NAMALWA (cell line): Measurements from ENCODE around the gene PTCHD4.

Experiments used
- DNase-seq: peaks from one replicate; pipeline ENCODE4 v3.0.0-alpha.2; 2015; ENCODE audit warnings: low spot score

The PTCHD4 gene

DNA sequence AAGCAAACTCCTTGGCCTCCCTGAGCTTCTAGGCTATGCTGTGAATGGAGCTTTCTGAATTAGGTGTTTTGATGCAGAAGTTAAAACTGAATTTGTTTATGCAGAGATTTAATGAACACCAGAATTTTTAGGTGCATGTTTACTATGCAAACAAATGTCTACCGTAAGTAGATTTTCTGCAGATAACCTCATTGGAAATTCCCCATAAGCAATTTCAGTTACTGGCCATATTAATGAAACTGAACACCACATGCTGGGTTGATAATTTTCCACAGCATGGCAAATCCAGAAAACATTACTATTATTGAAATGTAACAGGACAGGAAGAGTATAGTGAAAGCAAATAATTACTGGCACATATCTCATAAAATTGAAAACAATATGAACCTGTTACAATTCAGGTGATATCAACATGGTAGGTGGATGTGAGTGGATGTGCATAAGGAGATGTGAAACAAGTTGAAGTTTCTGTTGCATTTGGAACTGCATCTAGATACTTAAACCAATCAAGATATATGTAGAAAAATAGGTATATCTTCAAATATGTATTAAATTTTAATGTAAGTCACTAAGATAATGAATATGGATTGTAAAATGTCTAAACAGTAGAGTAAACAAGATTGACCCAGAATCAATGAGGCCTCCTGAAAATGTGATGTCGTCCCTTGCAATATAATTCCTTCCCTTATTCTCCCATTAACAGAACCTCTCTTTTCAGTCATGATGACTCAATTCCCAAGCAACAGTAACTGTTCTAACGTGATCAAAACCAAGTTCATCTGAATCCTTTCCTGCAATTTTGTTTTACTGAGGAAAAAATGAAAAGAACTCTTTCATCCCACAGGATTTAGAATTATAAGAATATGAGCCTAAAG, 11.0 kb downstream of the PTCHD4 start:
- DNase-seq, result no peak

DNA sequence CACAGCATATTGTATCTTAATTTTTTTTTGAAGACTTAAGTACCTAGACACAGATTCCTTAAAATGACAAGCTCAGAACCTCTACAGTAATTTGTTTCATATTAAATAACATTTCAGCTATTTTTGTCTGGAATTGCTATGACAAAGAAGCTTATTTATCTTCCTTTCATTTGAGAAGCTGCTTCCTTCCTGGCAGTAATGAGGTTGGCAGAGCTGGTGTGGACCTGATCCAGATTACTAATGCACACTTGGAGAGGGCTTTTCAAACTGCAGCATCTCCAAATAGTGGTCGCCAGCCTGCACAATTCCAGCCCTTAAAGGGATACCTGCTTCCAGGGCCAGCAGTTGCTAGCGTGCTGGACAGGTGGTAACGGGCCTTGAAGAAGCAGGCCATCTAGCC, 12.1 kb downstream of the PTCHD4 start:
- DNase-seq, result no peak

DNA sequence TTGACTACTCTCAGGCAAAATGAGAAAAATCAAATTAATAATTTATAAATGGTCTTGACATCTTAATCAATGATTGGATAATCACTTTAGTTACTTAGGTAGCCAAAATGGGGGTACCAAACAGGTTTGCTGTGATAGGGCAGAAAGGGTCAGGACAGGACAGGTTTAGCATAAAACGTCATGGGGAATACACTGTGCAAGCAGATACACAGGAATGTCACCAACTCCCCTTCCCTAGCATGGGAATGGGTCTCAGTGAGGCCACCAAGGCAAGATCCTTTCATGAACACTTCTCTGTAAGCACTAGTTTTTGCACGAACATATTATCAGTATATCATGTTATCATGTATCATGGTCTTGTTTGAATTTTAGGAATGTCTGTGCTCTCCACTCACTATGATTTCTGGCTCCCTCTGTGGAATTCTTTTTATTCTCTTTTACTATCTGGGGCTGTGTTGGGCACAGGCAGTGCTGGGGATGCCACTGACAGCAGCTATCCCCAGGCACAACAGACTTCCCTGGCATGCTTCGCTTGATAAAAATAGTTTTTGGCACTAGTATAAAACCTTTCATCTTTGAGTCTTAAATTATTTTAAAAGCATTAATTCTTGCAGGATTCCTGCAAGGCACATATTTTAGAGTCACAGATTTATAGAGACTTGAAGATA, 18.3 kb downstream of the PTCHD4 start:
- DNase-seq, result no peak

DNA sequence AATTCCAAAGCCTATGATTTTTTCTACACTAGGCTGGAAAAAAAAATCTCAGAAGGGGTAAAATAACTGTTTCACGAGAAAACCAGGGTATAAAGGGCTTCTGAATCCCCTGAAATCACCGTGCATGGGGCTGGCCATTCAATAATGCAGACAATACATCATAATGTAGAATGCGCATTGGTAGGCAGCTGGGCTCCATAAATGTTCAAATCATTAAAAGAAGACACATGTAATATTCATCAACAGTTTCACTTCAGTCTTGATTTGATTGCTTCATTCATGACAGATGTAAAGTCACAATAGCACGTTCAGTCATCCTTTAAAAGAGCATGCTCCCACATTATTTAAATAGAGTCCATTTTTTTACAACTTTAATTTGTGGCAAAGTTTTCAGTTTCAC, 20.5 kb downstream of the PTCHD4 start:
- DNase-seq, result no peak

DNA sequence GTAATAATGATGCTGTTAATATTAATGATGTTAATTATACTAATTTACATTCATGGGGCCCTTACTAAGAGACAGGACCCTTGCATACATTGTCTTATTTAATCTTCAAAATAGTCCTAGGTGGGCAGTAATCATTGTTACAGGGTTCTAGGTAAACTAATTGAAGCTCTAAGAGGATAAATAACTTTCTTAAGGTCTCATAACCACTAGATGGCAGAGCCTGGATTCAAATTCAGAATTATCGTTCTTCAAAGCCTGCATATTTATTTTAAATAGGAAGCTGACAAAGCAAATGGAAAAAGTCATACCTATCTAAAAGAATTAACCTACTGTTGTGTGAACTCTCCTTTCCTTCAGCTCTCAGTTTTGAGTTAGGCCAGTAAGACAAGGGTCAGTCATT, 23.5 kb downstream of the PTCHD4 start:
- peak; percentile 31 for DNase-seq

DNA sequence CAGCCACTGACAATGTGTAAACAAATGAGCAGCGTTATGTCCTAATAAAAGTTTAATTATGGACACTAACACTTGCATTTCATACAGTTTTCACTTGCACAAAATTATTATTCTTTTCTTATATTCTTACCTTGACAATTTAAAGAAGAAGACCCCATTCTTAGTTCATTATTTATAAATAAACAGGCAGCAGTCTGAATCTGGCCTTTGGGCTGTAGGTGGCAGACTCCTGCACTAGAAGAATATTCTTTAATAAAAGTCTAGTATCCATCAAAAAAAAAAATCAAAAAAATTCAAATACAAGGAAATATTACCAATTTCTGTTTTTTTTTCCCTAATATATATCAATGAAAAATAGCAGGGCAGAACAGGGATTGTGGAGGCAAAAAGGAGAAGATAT, 24.8 kb downstream of the PTCHD4 start:
- DNase-seq, result no peak

DNA sequence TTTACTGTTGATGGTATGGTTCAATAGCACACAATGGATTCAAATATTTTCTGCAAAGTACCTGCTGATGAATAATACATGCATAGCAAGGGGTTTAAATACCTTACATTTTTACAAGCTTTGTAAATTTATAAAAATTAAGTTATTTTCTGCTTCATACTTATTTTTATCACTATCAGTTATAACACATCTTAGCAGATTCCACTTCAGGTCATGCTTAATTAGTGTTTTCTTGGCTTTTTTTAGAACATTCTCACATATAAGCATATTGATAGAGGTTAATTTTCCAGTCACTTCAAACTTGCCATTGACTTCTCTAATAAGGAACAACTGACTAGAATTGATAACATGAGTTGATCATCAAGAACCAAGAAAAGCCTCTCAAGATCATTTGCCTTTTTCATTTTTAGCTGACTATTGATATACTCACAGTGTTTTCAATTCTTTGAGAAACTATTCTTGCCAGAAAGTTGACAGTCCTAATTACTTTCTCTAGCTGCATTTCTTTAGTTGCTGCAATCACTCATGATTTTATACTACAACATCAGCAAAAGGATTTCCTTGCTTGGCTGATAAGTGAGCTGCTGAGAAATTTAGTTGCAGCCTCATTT, 25.8 kb downstream of the PTCHD4 start:
- no peak for DNase-seq

DNA sequence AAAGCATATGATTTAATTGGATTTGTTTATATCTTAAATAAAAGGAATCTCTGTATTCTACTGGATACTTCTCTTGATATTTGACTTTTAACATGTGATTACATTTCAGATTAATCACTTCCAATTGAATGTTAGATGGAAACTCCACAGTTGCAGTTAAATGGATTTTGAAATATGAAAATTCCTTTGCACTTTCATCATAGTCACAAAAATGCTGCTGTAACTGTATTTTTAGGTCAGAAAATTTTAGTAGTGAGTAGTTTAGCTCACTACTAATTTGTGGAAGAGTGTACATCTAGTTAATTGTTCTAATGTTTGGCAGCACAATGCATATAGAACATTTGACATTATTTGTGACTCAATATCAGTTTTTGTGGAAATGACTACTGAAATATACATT, 26.8 kb downstream of the PTCHD4 start:
- DNase-seq, result no peak

DNA sequence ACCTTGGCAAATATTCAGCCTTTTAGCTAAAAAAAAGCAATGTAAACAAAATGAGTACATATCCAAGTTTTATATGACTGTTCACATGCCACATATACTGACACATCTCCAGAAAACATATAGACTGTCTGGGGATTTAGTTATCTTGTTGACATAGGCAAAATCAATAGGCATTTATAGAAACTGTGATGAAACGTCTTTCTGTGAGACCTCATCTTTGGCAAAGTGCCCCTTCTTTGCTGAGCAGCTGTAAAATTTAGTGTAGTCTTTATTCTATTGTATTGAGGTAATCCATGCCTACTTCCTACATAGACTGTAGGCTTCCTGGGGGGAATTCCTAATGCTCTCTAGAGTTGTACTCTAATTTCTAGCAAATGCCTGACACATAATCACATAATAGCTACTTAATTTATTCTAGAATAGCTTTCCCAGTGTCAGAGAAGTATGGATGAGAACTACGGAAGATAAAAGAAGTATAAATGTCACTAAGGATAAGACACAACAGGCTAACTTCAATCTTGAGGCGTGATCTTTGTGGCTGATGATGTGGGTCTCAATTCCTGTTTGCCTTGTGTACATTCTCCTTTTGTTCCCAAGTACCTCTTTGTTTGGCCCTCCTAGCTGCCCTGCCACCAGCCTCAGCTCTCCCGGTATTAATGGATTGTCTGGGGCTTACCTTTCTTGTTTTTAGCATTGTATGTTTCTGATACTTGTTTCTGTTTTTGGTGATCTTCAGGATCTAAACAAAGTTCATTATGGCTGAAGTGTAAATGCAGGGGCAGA, 30.6 kb downstream of the PTCHD4 start:
- no peak for DNase-seq

DNA sequence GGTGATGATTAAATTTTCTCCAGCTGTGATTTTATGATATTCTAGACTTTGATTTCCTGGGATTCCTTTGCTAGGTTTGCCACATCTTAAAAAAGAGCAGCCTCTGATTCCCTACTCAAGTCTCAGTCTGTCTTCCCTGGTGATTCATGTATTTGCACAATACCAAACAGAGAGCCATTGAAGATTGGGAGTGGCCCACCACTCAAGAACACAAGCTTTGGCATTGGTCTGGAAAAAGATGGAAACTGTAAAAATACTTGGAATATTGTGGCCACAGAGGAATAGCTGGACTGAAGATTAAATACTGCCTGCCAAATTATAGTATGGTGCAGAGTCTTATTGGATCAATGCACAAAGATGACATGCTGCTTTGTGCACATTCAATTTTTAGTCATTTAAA, 32.9 kb downstream of the PTCHD4 start:
- no peak for DNase-seq

DNA sequence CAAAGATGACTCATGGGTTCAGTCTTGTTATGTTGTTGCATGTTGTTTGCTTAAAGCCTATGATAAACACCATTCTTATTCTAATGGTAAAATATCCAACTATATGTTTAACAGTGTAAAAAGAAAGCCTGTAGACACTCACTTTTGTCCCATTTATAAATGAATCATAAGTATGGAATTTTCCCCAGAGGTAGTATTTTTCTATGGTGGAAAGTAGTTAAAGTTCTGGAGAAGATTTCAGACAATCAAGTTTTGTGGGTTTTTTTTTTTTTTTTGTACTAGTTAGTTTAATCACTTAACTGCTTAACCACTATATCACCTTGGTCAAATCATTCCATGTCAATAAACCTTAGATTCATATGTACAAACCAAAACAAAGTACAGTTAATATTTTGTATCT, 35.8 kb downstream of the PTCHD4 start:
- DNase-seq, result no peak

DNA sequence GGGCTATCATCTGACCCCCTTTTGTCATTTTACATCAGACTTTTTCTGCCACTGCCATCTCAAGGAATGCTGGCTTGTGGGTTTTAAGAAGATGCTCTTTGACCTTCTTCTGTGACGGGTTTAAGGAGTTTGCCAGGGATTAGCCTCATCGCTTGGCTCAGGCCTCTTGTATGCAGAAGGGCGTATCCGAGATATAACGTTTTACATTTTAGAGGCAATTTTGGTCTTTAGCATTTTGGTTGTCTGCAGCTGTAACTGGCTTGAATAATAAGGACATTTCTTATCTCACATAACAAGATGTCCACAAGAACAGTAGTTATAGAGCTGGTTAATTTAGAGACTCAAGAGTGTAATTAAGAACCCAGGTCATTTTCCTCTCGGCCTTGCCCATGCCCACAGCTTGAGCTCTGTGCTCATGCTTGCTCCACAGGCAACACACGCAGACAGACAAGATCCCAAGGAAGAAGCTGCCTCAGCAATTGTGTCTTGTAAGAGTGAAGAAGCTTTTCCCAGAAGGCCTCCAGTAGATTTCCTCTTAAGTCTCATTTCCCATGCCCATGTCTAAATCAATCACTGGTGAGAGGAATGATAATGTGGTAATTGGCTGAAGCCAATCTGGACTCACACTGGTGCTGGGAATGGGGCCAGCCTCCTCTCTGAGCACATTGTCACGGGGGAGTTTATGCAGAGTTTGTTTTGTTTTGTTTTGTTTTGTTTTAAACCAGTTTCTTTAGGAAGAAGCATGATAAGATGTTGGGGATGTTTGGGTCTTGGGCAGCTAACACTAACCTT, 36.8 kb downstream of the PTCHD4 start:
- no peak for DNase-seq

DNA sequence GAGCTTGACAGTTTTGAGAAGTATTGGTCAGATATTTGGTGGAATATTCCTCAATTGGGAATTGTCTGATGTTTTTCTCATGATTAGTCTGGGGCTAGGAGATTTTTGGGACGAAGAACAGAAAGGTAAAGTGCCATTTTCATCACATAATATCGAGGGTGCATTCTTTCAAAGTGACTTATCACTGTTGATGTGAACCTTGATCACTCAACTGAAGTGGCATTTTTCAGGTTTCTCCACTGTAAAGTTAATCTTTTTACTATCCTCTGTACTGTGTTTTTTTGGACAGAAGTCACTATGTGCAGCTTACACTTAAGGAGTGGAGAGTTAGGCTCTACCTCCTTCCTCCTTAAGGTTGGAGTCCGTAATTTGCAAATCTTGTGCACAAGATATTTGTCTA, 39.2 kb downstream of the PTCHD4 start:
- no peak for DNase-seq

DNA sequence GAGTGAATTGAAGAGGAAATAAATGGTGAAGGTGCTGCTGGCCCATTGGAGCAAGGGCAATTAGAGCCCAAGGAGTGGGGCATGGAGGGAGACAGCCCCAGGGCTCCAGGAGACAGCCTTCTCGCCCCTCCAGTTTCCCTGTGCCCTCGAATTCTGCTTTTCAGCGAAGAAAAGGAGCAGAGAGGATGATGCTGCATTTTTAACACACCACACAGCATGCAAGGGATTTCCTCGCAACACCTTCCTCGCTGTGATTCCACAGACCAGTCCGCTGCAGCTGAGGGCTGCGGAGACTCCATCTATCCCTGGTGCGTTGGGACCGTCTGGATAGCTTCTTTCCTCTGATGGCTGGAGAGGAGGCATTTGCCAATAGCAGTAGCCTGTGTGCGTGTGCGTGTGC, 41.7 kb downstream of the PTCHD4 start:
- DNase-seq, result no peak

DNA sequence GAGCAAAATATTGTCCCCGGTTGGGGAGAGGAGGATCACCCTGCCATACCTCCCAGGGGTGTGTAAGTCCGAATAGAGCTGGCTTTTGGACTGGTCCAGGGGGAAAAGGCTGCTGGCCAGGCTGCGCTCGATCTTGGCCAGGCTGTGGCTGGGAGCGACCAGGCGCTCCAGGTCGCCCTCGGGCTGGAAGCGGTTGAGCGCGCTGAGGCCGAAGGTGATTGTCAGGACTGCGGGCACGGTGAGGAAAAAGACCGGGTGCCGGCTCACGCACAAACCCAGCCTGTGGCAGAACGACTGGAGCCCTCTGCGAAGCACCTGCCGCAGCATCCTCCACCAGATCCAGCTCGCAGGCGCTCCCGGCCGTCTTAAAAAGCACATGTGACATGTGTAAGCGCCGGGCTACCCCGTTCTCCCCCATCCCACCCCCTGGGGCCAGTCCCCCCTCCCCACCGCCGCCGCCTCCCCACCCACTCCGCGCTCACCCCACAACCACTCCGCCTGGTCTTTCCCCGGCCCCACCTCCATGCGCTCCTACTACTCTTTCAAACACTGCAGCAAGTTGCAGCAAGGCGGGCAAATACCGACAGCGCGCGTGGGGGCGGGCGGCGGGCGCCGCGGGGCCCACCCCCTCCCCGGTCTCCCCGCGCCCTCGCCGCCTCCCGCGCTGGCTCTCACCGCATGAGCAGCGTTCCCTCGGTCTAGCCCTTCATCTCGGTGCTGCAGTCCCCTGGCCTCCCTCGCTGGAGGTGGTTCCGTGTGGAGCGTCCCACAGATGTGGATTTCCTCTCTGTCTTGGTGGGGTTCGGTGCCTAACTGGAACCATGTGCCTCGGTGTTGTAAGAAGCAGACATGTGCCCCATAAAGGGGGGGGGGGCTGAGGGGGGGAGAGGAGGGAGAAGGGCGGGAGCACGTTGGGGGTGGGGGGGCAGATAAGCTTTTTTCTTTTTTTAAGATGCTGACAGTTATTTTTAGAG, 42.4 kb downstream of the PTCHD4 start:
- DNase-seq, result no peak

DNA sequence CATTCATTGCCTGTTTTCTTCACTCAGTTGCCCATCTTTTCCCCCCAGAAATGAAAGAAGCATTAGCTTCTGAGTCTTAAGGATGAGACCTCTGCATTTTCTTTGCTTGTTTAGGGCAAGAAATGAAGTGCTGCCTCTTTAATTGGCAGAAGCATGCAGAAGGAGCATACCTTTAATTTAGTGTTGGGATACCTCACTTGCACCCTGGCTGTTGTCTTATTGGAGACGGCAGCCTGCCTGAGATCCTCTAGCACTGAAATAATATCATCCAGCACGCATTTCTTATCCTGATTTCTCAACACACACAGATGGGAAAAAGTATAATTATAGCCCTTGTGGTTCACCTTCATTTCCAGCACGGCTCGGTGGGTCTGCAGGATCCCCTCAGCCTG, 43.1 kb downstream of the PTCHD4 start:
- DNase-seq, result no peak

DNA sequence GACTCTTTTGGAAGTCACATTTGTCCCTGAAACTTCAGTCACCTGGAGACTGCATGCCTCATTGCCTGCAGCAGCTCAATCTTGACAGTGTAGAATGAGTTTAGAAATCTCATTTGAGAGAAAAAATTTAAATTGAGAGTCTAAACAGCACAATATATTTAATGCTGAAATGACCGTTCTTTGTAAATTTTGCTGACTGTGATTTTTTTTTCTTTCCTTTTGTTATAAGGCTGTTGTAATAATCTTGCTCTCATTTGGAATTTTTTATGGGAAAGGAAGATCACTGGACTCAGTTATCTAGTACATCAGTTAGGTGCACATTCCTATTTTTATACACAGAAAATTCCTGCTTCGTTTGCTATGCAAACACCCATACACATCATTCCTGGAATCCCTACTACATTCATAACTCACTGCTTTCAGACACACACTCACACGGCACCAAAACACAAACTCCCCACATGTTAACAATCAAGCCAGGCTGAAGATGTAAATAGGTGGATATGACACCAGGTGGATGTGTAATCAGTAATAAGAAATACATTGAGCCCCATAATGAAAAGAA, 43.8 kb downstream of the PTCHD4 start:
- DNase-seq, result no peak

DNA sequence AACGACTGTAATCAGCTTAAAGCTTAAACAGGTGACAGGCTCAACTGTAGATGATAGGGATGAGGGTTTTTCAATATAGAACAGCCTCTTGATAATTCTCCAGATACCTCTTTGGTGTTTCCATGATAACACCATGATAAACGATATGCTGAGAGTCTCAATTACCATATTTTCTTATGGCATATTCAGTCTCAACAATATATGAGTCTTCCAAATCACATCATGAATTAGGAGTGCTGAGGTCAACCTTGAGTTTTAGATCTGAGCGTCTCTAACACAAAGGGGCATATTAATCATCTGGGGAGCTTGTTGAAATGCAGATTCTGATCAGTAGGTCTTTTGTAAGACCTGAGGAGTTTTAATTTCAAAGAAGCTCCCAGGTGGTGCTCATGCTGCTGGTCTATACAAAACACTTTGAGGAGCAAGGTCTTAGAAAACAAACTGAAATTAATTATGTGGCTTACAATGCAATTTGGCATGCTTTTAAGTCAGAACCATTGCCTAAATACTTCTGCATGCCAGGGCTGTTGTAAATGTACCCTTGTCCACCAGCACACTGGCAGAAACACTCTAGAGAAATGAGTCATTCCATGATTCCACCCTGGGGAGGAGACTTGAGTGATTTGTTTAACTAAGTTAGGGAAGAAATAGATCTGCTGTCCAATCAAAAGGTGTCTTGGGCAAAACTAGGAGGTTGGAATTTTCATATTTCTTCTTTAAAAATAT, 49.6 kb downstream of the PTCHD4 start:
- no peak for DNase-seq
